ENCODE data around the gene PRKAB2. TPM values are rescaled to one million over a fixed set of nuclear protein-coding genes. Genes with fewer than 3 reads are reported as not detected.

PRKAB2 gene, protein sequence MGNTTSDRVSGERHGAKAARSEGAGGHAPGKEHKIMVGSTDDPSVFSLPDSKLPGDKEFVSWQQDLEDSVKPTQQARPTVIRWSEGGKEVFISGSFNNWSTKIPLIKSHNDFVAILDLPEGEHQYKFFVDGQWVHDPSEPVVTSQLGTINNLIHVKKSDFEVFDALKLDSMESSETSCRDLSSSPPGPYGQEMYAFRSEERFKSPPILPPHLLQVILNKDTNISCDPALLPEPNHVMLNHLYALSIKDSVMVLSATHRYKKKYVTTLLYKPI
- 5.7 TPM for polyA plus RNA-seq (2012; ENCODE audit: missing spikeins)

GRCh38 chr1:147172168-147173016 is at the start of gene PRKAB2:
TSS of gene PRKAB2 (minus strand) at chr1:147172470. CDS start at chr1:147172144, 326 bp downstream.
- TF ChIP-seq POLR2A (IDR thresholded peaks at IDR 0.05; ENCODE audit: low read depth, low read length) (peak; percentile 74; the same call in 1 of the 2 replicates), POLR2AphosphoS5 (IDR thresholded peaks at IDR 0.05; ENCODE audit: low read depth, low read length) (peak; percentile 58; the same call in 1 of the 2 replicates), TAF1 (IDR thresholded peaks at IDR 0.05; ENCODE audit: borderline replicate concordance, low read depth, low read length) (peak; percentile 56; the same call in 1 of the 2 replicates)
- peak; percentile 89 for FAIRE-seq

GRCh38 chr1:147218606-147219005 is 46.3 kb upstream of the PRKAB2 start:
- TF ChIP-seq TAF1 (IDR thresholded peaks at IDR 0.05; ENCODE audit: borderline replicate concordance, low read depth, low read length) = no peak
- no peak for TF ChIP-seq POLR2A (IDR thresholded peaks at IDR 0.05; ENCODE audit: low read depth, low read length)
- no peak for TF ChIP-seq POLR2AphosphoS5 (IDR thresholded peaks at IDR 0.05; ENCODE audit: low read depth, low read length)
- DNase-seq (ENCODE audit: insufficient read length) (no peak), FAIRE-seq (no peak)

More at GRCh38 chr1:147172168-147173016, at the start of gene PRKAB2:
- DNase-seq (ENCODE audit: insufficient read length) = peak; percentile 83

GRCh38 chr1:147217141-147217540 is 44.9 kb upstream of the PRKAB2 start:
- TF ChIP-seq TAF1 (IDR thresholded peaks at IDR 0.05; ENCODE audit: borderline replicate concordance, low read depth, low read length) = no peak
- TF ChIP-seq POLR2A (IDR thresholded peaks at IDR 0.05; ENCODE audit: low read depth, low read length) = no peak
- no peak for TF ChIP-seq POLR2AphosphoS5 (IDR thresholded peaks at IDR 0.05; ENCODE audit: low read depth, low read length)
- DNase-seq (ENCODE audit: insufficient read length) = no peak
- FAIRE-seq = no peak

- DNase-seq (ENCODE audit: insufficient read length) (no peak), FAIRE-seq (no peak)
- no peak for TF ChIP-seq POLR2A (IDR thresholded peaks at IDR 0.05; ENCODE audit: low read depth, low read length)
- no peak for TF ChIP-seq TAF1 (IDR thresholded peaks at IDR 0.05; ENCODE audit: borderline replicate concordance, low read depth, low read length)
- TF ChIP-seq POLR2AphosphoS5 (IDR thresholded peaks at IDR 0.05; ENCODE audit: low read depth, low read length) = no peak
Observed at GRCh38 chr1:147216124-147216523, 43.9 kb upstream of the PRKAB2 start.

DNA sequence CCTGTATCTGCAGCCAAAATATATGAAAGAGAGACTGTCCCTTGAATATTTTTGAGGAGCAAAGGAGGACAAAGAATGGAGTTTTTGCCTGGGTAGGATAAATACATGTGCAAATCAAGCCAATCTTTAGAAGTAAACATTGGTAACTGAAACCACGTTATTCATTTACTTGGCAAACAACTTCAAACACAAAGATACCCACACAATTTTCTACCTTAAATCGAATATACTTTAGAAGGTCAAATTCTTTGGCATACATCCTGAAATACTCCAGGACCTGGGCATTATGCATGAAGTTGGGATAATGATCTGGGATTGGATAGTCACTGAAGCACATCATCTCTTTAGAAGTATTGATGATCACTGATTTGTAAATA is 43.3 kb upstream of the PRKAB2 start:
- FAIRE-seq (no peak), DNase-seq (ENCODE audit: insufficient read length) (no peak)
- TF ChIP-seq POLR2AphosphoS5 (IDR thresholded peaks at IDR 0.05; ENCODE audit: low read depth, low read length) (no peak), POLR2A (IDR thresholded peaks at IDR 0.05; ENCODE audit: low read depth, low read length) (no peak), TAF1 (IDR thresholded peaks at IDR 0.05; ENCODE audit: borderline replicate concordance, low read depth, low read length) (no peak)

DNA sequence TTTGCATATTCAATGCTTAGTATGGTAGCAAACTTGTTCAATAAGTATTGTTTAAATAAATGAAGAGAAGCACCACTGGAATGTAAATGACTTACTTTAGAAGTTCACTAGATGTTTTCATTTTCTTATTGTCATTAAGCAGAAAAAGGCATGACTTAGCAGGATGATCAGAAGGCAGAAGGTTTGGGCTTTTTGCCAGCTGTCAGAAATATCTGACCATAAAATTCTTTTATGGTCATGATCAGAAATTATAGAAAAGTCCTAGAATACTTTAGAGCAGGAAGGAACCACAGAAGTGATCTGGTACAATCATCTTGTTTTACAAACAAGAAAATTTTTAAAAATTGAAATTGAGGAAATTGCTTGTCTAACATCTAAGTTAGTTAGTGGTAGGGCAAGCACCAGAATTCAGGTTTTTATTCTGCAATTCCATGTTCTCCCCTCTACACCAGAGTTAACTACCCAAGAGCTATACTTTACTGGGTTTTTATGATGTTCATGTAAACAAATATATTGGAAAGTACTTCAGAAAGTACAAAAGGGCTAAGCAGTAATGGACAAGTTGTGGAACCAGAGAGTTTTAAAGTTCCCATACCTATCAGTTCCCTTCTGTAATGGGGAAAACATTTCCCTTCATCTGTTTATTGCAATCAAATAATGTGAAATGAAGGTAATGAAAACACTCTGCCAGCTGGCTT is 42.7 kb upstream of the PRKAB2 start:
- DNase-seq (ENCODE audit: insufficient read length) (no peak), FAIRE-seq (no peak)
- TF ChIP-seq POLR2A (IDR thresholded peaks at IDR 0.05; ENCODE audit: low read depth, low read length) = no peak
- no peak for TF ChIP-seq TAF1 (IDR thresholded peaks at IDR 0.05; ENCODE audit: borderline replicate concordance, low read depth, low read length)
- no peak for TF ChIP-seq POLR2AphosphoS5 (IDR thresholded peaks at IDR 0.05; ENCODE audit: low read depth, low read length)

GRCh38 chr1:147214325-147214724 is 42.1 kb upstream of the PRKAB2 start:
- DNase-seq (ENCODE audit: insufficient read length) (no peak), FAIRE-seq (no peak)
- no peak for TF ChIP-seq POLR2AphosphoS5 (IDR thresholded peaks at IDR 0.05; ENCODE audit: low read depth, low read length)
- no peak for TF ChIP-seq TAF1 (IDR thresholded peaks at IDR 0.05; ENCODE audit: borderline replicate concordance, low read depth, low read length)
- TF ChIP-seq POLR2A (IDR thresholded peaks at IDR 0.05; ENCODE audit: low read depth, low read length) = no peak

GRCh38 chr1:147213271-147213670 is 41.0 kb upstream of the PRKAB2 start:
- DNase-seq (ENCODE audit: insufficient read length) = no peak
- no peak for TF ChIP-seq TAF1 (IDR thresholded peaks at IDR 0.05; ENCODE audit: borderline replicate concordance, low read depth, low read length)
- no peak for TF ChIP-seq POLR2AphosphoS5 (IDR thresholded peaks at IDR 0.05; ENCODE audit: low read depth, low read length)
- no peak for TF ChIP-seq POLR2A (IDR thresholded peaks at IDR 0.05; ENCODE audit: low read depth, low read length)
- peak; percentile 14 for FAIRE-seq

GRCh38 chr1:147211577-147211976 is 39.3 kb upstream of the PRKAB2 start:
- TF ChIP-seq POLR2AphosphoS5 (IDR thresholded peaks at IDR 0.05; ENCODE audit: low read depth, low read length) (no peak), TAF1 (IDR thresholded peaks at IDR 0.05; ENCODE audit: borderline replicate concordance, low read depth, low read length) (no peak), POLR2A (IDR thresholded peaks at IDR 0.05; ENCODE audit: low read depth, low read length) (no peak)
- DNase-seq (ENCODE audit: insufficient read length) (no peak), FAIRE-seq (no peak)

- TF ChIP-seq POLR2A (IDR thresholded peaks at IDR 0.05; ENCODE audit: low read depth, low read length) = no peak
- no peak for TF ChIP-seq TAF1 (IDR thresholded peaks at IDR 0.05; ENCODE audit: borderline replicate concordance, low read depth, low read length)
- no peak for TF ChIP-seq POLR2AphosphoS5 (IDR thresholded peaks at IDR 0.05; ENCODE audit: low read depth, low read length)
- FAIRE-seq (no peak), DNase-seq (ENCODE audit: insufficient read length) (no peak)
Observed at GRCh38 chr1:147210987-147211386, 38.7 kb upstream of the PRKAB2 start.
